Transverse colon (tissue), 4 donors: ENCODE data around the gene ERFE. TPM values are rescaled to one million over a fixed set of nuclear protein-coding genes. Genes with fewer than 3 reads are reported as not detected.

Experiments
- DNase-seq: peaks from one replicate; pipeline ENCODE4 v3.0.0-alpha.2; 2019
- H3K27ac ChIP-seq, 4 donors: fragments of 200-600 bp; sonication (generic); 2 replicates each; pipeline ENCODE4 v1.5.1; 2016 to 2018; ENCODE audit warnings: inconsistent platforms in 4 of 4
- H3K27me3 ChIP-seq: fragments of 200-600 bp; sonication (generic); 2 replicates; pipeline ENCODE4 v1.5.1; 2017; ENCODE audit warnings: inconsistent platforms
- H3K36me3 ChIP-seq, 4 donors: fragments of 200-600 bp; sonication (generic); 2 replicates each; pipeline ENCODE4 v1.5.1; 2017 to 2019; ENCODE audit warnings: inconsistent platforms in 4 of 4
- H3K4me1 ChIP-seq, 4 donors: fragments of 200-600 bp; sonication (generic); 2 replicates each; pipeline ENCODE4 v1.5.1; 2017 to 2020; ENCODE audit warnings: inconsistent platforms in 4 of 4
- H3K4me3 ChIP-seq, 4 donors: fragments of 200-600 bp; sonication (generic); 1 replicate in 1 of 4; 2 replicates in 3 of 4; pipeline versions ENCODE4 v1.5.1 to v1.6.1; 2017 to 2019; ENCODE audit warnings: inconsistent platforms in 4 of 4
- H3K9me3 ChIP-seq, 2 donors: fragments of 200-600 bp; sonication (generic); 2 replicates each; pipeline ENCODE4 v1.5.1; 2017 to 2019; ENCODE audit warnings: inconsistent platforms in 2 of 2
- EP300 ChIP-seq: sonication (generic); formaldehyde crosslinking; IDR thresholded peaks from one replicate; pipeline ENCODE4 v1.6.1; 2017; ENCODE audit warnings: antibody characterized with exemption, low read depth
- POLR2A ChIP-seq: fragments of 450-650 bp; IDR thresholded peaks from one replicate; pipeline ENCODE4 v1.6.1; 2016; ENCODE audit warnings: antibody characterized with exemption, mild to moderate bottlenecking, moderate library complexity
- POLR2AphosphoS5 ChIP-seq, 3 donors: sonication (generic); formaldehyde crosslinking; IDR thresholded peaks; one replicate each; pipeline ENCODE4 v1.6.1; 2016; ENCODE audit warnings: antibody characterized with exemption in 3 of 3
- WGBS, 2 donors: methylation state at CpG; one replicate each; pipeline ENCODE4 v1.1.5; 2018; ENCODE audit warnings: low coverage in 1 of 2; 5-methylcytosine and 5-hydroxymethylcytosine counted together
- in situ Hi-C, 4 donors: fragments of 200-750 bp; cut with MboI; loops; one replicate each; pipeline versions ENCODE4 v1.15.0 to v1.15.1; 2017; ENCODE audit warnings: low sequenced_read_pairs in 3 of 4, low pct_ligation_motif_present in 1 of 4, low pct_unique_long_range_greater_than_20kb in 1 of 4
- intact Hi-C: fragments of 100-400 bp; cut with DNase I; formaldehyde crosslinking; loops from one replicate; pipeline ENCODE4 v1.15.1; 2023; ENCODE audit warnings: low total_unique reads
- total RNA-seq, 4 donors: library from RNA; depleted of rRNA; stranded (reverse); fragments of >200 nt; gene quantifications; one replicate each; pipeline ENCODE4 v1.1.0, GENCODE V29; 2016
- TF ChIP-seq, protein P1 (sequence below), 5 experiments: fragments of 200-600 bp in 3 of 5; fragments of 450-650 bp in 2 of 5; sonication (generic) in 3 of 5; IDR thresholded peaks; 1 replicate in 2 of 5; 2 replicates in 3 of 5; pipeline ENCODE4 v1.5.1; 2016 to 2017; ENCODE audit warnings: antibody characterized with exemption in 5 of 5, inconsistent platforms in 3 of 5, mild to moderate bottlenecking in 2 of 5, moderate library complexity in 1 of 5

Gene ERFE
- total RNA-seq, 4 donors from 2014 or later, result 0.41 TPM; not detected in 3

DNA sequence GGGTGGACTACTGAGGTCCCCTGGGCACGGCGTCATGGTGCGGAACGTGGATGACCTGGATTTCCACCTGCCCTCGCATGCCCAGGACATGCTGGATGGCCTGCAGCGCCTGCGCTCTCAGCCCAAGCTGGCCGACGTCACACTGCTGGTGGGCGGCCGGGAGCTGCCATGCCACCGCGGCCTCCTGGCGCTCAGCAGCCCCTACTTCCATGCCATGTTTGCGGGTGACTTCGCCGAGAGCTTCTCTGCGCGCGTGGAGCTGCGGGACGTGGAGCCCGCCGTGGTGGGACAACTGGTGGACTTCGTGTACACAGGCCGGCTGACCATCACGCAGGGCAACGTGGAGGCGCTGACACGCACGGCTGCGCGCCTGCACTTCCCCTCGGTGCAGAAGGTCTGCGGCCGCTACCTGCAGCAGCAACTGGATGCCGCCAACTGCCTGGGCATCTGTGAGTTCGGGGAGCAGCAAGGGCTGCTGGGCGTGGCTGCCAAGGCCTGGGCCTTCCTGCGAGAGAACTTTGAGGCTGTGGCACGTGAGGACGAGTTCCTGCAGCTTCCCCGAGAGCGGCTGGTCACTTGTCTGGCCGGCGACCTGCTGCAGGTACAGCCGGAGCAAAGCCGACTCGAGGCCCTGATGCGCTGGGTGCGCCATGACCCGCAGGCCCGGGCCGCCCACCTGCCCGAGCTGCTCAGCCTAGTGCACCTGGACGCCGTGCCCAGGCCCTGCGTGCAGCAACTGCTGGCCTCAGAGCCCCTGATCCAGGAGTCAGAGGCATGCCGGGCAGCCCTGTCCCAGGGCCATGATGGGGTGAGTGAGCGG, 17.8 kb upstream of the ERFE start:
- intact Hi-C loops (loop anchor here (10.0 kb wide), 1 partner anchor 286 kb away; the partner anchor contains the start of gene RAMP1), in situ Hi-C loops (no loop called here)
- no peak for DNase-seq
- no peaks in the 10 kb centered on the region for H3K9me3 ChIP-seq
- H3K27me3 ChIP-seq, result peaks cover 5% of the 10 kb centered on the region
- H3K27ac ChIP-seq, result no peak overlapping the region
- H3K4me1 ChIP-seq, result peaks cover 7 to 36% (median 29%) of the 10 kb centered on the region in 4 donors
- no peak overlapping the region for H3K4me3 ChIP-seq
- no peaks in the 10 kb centered on the region for H3K36me3 ChIP-seq
- TF ChIP-seq POLR2AphosphoS5 (IDR thresholded peaks at IDR 0.05) (no peak), EP300 (no peak), POLR2A (no peak)
- TF ChIP-seq, protein P1, sequence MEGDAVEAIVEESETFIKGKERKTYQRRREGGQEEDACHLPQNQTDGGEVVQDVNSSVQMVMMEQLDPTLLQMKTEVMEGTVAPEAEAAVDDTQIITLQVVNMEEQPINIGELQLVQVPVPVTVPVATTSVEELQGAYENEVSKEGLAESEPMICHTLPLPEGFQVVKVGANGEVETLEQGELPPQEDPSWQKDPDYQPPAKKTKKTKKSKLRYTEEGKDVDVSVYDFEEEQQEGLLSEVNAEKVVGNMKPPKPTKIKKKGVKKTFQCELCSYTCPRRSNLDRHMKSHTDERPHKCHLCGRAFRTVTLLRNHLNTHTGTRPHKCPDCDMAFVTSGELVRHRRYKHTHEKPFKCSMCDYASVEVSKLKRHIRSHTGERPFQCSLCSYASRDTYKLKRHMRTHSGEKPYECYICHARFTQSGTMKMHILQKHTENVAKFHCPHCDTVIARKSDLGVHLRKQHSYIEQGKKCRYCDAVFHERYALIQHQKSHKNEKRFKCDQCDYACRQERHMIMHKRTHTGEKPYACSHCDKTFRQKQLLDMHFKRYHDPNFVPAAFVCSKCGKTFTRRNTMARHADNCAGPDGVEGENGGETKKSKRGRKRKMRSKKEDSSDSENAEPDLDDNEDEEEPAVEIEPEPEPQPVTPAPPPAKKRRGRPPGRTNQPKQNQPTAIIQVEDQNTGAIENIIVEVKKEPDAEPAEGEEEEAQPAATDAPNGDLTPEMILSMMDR (IDR thresholded peaks at IDR 0.05), result no peak
- WGBS, 2 donors, result 90% methylated on average over 50 of the region's 60 CpGs; no CpG with 5 or more reads in 1 of the 2 donors

DNA sequence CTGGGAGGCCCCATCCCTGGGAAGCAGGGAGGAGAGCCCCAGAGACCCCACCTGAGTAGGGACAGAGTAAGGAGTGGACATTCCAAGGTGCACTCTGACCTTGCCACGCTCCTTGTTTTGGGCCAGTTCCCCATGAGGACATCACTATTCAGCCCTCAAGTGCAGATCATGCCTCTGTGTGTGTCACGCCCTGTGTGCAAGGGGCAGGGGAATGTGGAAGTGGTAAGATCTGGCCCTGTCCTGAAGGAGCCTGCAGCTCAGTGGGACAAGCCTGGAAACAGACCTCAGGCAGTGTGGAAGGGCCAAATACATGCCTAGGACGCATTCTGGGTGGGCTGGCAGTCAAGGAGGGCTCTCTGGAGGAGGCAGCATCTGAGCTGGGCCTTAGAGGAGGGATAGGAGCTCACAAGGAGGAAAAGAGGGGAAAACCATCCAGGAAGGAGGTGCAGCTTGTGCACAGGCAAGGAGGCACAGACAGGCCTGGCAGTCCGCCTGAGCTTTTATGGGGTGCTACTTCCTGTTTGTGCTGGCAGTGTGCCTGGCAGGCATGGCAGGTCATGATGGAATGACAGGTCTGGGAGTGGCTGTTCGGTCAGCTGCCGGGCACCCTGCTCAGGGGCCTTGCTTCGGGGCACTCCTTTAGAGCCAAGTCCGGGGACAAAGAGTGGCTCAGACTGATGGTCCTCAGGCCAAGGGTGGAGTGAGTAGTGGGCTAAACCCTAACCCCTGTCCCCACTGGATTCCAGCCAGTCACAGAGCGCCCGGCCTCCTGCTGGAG, 17.0 kb upstream of the ERFE start:
- 48 to 83% methylated on average over 1 to 9 of the region's 10 CpGs for WGBS, 2 donors

DNA sequence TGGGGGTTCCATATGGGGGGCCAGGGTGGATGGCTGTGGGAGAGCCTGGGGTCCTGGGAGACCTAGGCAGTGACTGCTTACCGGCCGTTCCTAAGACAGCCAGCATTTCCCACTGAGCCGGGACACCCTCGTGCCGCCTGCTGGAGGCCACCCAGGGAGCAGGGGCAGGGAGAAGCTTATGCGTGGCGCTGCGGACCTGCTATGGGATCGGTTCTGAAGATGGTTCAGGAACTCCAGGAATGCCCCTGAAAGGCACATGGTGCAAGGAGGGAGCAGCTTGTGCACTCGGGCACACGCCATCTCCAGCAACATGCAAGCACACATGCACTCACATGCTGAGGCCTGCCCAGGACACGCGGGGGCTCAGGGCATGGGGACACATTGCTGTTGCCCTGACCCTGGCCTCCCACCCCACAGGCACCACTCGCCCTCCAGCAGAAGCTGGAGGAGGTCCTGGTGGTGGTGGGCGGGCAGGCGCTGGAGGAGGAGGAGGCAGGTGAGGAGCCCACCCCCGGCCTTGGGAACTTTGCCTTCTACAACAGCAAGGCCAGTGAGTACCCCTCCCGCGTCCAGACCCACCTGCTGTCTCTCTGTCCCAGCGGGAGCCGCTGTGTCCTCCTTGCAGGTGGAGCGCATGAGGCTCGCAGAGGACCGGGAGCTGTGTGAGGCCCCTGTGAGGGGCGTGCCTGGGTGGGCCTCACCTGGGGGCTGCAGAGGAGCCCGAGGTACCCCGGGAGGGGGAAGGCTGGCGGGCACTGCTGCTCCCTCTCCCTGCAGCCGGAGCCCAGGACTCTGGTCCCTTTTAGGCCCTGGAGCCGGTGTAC, 16.2 kb upstream of the ERFE start:
- no peak for DNase-seq

More for the DNA sequence above, 17.0 kb upstream of the ERFE start:
- in situ Hi-C loops, result no loop called here
- intact Hi-C loops, result loop anchor here (10.0 kb wide), 1 partner anchor 287 kb away; the partner anchor contains the start of gene RAMP1
- H3K36me3 ChIP-seq, result no peaks in the 10 kb centered on the region
- peak; percentile 91 for DNase-seq
- no peak overlapping the region for H3K27ac ChIP-seq
- no peak for TF ChIP-seq POLR2A
- TF ChIP-seq EP300, result no peak
- peak in 2 of 3 donors; percentile 42 to 55 for TF ChIP-seq POLR2AphosphoS5 (IDR thresholded peaks at IDR 0.05)
- TF ChIP-seq, protein P1 (IDR thresholded peaks at IDR 0.05), result no peak
- H3K27me3 ChIP-seq, result peaks cover 5% of the 10 kb centered on the region
- H3K4me3 ChIP-seq, result no peak overlapping the region
- peaks cover 7 to 36% (median 29%) of the 10 kb centered on the region in 4 donors for H3K4me1 ChIP-seq
- no peaks in the 10 kb centered on the region for H3K9me3 ChIP-seq

More for the DNA sequence above, 16.2 kb upstream of the ERFE start:
- H3K27me3 ChIP-seq, result peaks cover 5% of the 10 kb centered on the region
- no peak overlapping the region for H3K4me3 ChIP-seq
- WGBS, 2 donors, result 40 to 60% methylated on average over 1 to 22 of the region's 30 CpGs
- in situ Hi-C loops (no loop called here), intact Hi-C loops (loop anchor here (10.0 kb wide), 1 partner anchor 288 kb away; the partner anchor contains the start of gene RAMP1)
- TF ChIP-seq POLR2AphosphoS5 (IDR thresholded peaks at IDR 0.05) (no peak), EP300 (no peak), POLR2A (no peak)
- TF ChIP-seq, protein P1 (IDR thresholded peaks at IDR 0.05), result peak in 1 of 5 experiments; percentile 23
- no peaks in the 10 kb centered on the region for H3K36me3 ChIP-seq
- H3K9me3 ChIP-seq, result no peaks in the 10 kb centered on the region
- H3K27ac ChIP-seq, result no peak overlapping the region
- H3K4me1 ChIP-seq, result peaks cover 7 to 36% (median 29%) of the 10 kb centered on the region in 4 donors
